Stimulated activated CD8-positive, alpha-beta memory T cell treated with anti-CD3 and anti-CD28 coated beads, Interleukin-7, amount 100 ng/mL, for 1 hour (primary cell): ENCODE results near the gene RGS9.
"Not testable (repeated sequence)": the region's sequence is repeated elsewhere in the genome, so short reads cannot be mapped to it uniquely, and the experiment has no call there.

Experiments used
- DNase-seq, 2 donors: peaks; one replicate each; pipeline ENCODE4 v3.0.0-alpha.2; 2020; ENCODE audit warnings: low read depth in 2 of 2

Gene RGS9

GRCh38 chr17:65156835-65157565 is 19.8 kb downstream of the RGS9 start:
- no peak for DNase-seq

DNA sequence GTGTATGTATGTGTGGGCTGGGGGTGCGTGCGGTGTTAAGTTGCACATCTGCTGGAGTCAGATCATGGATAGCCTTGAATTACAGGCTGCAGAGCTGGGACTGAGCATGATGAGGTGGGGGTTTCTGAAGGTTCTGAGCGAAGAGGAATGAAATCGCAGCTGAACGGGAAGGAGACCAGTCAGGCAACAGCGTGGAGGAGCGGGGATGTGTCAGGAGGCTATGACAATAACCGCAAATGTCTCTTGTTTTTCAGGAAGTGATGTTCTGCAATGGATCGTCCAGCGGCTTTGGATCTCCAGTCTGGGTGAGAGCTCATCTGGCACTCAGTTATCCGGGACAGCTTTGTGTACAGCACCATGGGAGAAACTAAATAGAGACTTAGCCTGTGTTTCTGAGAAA is 20.9 kb downstream of the RGS9 start:
- DNase-seq: no peak

- no peak for DNase-seq
These were observed 21.5 kb downstream of the RGS9 start for GRCh38 chr17:65158622-65159021.

GRCh38 chr17:65160516-65160915 is 23.3 kb downstream of the RGS9 start:
- no peak for DNase-seq

DNA sequence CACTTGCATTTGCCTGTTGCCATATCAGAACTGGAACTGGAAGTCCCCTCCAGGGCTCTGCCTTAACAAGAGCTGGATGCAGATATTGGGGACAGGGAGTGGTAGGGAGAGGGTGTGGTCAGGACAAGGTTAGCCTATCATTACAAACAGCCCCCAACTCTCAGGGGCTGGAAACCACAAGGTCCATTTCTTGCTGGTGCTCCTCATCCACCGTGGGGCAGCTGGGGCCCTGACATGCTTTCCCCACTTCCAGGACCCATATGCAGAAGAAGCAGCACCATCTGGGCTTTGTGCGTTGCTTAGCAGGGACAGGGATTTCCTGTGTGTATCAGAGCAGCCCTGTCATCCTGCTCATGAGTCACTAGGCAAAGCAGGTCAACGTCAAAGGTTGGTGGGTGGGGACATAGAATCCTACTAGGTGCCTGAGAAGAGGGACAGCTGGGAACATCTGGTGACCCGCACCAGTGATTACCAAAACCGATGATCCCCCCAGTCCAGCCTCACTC is 26.9 kb downstream of the RGS9 start:
- no peak for DNase-seq

- no peak for DNase-seq
These were observed 29.6 kb downstream of the RGS9 start for GRCh38 chr17:65166787-65167186.

GRCh38 chr17:65167566-65167965 is 30.4 kb downstream of the RGS9 start:
- no peak for DNase-seq

- DNase-seq: no peak
These were observed 32.5 kb downstream of the RGS9 start for GRCh38 chr17:65169691-65170090.

- DNase-seq: no peak
These were observed 33.7 kb downstream of the RGS9 start for GRCh38 chr17:65170839-65171238.

DNA sequence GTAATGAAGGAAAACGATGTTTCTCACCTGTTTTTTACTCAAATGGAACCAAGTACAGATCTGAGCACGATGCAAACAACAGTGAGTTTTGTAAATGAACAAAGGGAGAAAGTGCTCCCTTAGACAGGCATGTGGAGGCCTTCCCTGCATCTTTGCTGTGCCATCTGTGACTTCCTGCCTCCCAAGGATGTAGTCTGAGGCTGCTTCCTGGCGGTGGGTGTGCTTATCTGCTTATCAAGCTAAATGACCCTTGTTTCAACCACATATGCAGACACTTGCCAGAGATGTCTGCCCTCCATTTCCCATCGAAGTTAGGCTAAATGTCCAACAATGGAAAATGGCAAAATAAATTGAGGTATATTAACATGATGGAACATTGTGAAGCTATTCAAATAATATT is 34.6 kb downstream of the RGS9 start:
- no peak for DNase-seq

- DNase-seq: no peak
These were observed 35.4 kb downstream of the RGS9 start for GRCh38 chr17:65172496-65173136.

DNA sequence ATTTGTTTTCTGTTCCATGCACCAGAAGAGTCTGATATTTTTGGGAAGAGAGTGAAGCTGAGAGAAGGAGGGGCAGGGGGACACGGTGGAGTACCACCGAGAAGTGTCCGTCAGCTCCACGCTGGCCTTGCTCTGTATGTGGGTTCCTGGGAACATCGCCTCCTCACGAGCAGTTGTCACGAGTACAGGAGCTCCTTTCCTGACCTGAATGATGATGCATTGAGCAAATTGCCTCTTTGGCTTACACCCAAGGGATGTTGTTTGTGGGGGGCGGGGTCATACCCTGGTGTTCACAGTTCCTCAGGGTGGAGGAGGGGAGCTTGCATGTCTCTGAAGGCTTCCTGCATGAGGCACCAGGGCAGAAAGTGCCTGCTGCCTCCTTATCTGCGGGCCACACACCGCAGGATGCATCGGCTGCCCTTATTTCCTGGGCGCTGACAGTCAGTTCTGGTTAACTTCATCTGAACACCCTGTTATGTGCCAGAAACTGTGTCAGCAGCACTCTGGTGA is 36.2 kb downstream of the RGS9 start:
- peak; percentile 29 to 52 for DNase-seq

DNA sequence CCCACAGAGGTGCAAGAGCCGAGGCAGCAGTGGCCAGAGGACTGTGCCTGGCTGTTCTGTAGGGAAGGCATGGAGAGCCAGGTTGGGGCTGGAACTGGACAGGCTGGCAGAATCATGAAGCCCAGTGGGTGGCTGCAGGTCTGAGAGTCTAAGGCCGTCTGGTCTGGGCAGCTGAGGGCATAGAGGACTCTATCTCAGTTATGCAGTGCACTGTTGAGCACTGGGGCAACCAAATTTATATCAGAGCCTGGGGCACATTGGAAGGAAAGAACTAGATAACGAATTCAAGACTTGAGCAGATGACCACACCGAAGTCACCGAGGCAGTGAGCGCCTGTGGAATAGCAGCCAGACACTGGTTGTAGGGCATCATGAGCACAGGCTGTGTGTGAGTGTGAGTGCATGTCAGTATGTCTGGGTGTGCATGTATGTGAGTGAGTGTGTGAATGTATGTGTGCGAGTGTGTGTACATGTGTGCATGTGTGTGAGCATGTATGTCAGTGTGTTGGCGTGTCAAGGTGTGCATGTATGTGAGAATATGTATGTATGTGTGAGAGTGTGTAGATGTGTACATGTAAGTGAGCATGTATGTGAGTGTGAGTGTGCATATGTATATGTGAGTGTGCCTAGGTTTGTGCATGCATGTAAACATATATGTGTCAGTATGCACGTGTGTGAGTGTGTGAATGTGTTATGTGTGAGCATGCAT is 37.0 kb downstream of the RGS9 start:
- no peak for DNase-seq

DNA sequence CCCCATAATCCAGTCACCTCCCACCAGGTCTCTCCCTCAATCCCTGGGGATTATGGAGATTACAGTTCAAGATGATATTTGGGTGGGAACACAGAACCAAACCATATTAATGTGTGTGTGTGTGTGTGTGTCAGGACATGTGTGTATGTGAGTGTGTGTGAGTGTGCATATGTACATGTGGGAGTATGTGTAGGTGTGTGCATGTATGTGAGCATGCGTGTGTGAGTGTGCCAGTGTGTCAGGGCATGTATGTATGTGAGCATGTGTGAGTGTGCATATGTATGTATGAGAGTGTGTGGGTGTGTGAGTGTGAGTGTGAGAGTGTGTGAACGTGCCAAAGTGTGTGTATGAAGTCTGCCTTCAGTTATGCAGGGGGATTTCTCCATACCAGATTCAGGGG is 37.8 kb downstream of the RGS9 start:
- DNase-seq: no peak

DNA sequence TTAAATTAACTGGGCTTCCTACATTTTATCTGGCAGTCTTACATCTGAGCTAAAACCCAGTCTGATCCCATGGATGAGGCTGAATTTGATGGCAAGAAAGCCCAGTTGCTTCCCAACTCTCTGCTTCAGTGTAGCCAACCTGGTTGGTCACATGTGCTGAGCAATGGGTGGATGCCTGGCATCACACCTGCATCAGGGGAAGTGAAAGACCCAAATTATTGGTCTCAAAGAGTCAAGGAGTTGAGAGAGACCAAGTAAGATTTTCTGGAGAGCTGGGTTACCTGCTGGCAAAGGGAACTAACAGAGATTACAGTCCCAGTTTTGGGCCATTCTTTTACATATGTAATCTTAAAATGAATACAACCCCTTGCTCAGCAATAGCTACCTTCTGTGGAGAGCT is 38.8 kb downstream of the RGS9 start:
- no peak for DNase-seq

- DNase-seq: no peak
These were observed 39.7 kb downstream of the RGS9 start for GRCh38 chr17:65176646-65177409.

- DNase-seq: no peak
These were observed 40.7 kb downstream of the RGS9 start for GRCh38 chr17:65177901-65178300.

DNA sequence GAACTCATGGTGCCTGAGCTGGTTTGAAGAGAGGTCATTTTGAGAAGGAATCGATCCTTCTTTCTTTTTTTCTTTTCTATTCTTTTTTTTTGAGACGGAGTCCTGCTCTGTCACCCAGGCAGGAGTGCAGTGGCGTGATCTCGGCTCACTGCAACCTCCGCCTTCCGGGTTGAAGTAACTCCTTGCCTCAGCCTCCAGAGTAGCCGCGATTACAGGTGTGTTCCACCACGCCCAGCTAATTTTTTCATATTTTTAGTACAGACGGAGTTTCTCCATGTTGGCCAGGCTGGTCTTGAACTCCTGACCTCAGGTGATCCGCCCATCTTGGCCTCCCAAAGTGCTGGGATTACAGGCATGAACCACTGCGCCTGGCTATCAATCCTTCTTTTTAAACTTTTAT is 43.1 kb downstream of the RGS9 start:
- DNase-seq: not testable (repeated sequence)

DNA sequence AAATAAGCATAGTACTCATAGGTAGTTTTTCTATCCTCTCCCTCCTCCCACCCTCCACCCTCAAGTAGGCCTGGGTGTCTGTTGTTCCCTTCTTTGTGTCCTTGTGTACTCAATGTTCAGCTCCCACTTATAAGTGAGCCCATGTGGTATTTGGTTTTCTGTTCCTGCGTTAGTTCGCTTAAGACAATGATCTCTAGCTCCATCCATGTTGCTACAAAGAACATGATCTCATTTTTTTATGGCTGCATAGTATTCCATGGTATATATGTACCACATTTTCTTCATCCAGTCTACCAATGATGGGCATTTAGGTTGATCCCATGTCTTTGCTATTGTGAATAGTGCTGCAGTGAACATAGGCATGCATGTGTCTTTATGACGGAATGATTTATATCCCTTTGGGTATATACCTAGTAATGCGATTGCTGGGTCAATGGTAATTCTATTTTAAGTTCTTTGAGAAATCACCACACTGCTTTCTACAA is 43.6 kb downstream of the RGS9 start:
- not testable (repeated sequence) for DNase-seq

- no peak for DNase-seq
These were observed 44.3 kb downstream of the RGS9 start for GRCh38 chr17:65181237-65182061.

DNA sequence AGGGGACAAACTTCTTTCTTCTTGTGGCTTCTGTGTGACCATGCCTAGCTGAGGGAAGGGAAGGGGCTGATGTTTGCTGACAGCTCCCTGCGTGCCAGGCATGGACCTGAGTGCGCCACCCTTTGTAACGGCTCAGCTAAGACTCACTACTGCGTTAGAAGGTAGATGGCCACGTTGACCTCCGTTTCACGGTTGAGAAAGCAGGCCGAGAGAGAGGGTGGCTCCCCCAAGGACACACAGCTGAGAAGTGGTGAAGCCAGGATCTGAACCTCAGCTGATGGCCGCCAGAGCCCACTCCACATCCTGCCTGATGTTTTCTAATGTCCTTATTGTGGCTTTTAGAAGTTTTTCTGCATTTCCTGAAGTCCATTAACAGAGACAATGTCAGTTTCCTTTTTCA is 45.1 kb downstream of the RGS9 start:
- DNase-seq: no peak
